Measurements from ENCODE around the gene HJV.

- TF ChIP-seq, protein P1, sequence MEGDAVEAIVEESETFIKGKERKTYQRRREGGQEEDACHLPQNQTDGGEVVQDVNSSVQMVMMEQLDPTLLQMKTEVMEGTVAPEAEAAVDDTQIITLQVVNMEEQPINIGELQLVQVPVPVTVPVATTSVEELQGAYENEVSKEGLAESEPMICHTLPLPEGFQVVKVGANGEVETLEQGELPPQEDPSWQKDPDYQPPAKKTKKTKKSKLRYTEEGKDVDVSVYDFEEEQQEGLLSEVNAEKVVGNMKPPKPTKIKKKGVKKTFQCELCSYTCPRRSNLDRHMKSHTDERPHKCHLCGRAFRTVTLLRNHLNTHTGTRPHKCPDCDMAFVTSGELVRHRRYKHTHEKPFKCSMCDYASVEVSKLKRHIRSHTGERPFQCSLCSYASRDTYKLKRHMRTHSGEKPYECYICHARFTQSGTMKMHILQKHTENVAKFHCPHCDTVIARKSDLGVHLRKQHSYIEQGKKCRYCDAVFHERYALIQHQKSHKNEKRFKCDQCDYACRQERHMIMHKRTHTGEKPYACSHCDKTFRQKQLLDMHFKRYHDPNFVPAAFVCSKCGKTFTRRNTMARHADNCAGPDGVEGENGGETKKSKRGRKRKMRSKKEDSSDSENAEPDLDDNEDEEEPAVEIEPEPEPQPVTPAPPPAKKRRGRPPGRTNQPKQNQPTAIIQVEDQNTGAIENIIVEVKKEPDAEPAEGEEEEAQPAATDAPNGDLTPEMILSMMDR (IDR thresholded peaks at IDR 0.05; ENCODE audit: poor library complexity) = no peak
- TF ChIP-seq EZH2 (IDR thresholded peaks at IDR 0.05; ENCODE audit: borderline replicate concordance) = no peak
Measured at GRCh38 chr1:146036241-146036964, 14.9 kb upstream of the HJV start.

Data from hepatocyte (in vitro differentiated cells).